Measurements from ENCODE around the gene CXCL8. TPM values are rescaled to one million over a fixed set of nuclear protein-coding genes. Genes with fewer than 3 reads are reported as not detected.

The CXCL8 gene
- total and polyA plus RNA-seq, 4 donors = 0.33 to 3.8 (median 1.1) TPM

GRCh38 chr4:73741750-73742489 is 1.6 kb downstream of the CXCL8 start:
- TF ChIP-seq REST (IDR thresholded peaks at IDR 0.05) = no peak
- TF ChIP-seq NR2F2 (IDR thresholded peaks at IDR 0.05) = no peak
- TF ChIP-seq CTCF (IDR thresholded peaks at IDR 0.05; ENCODE audit: low read depth, low read length, missing input control) = no peak
- no peak for TF ChIP-seq HNF4A (conservative IDR thresholded peaks at IDR 0.05)
- no peak for TF ChIP-seq ATF3 (IDR thresholded peaks at IDR 0.05)
- no peak for TF ChIP-seq FOXA2 (IDR thresholded peaks at IDR 0.05)
- no peak for TF ChIP-seq SP1 (IDR thresholded peaks at IDR 0.05)
- TF ChIP-seq MAX (IDR thresholded peaks at IDR 0.05) = no peak
- no peak for TF ChIP-seq JUND (IDR thresholded peaks at IDR 0.05)
- TF ChIP-seq RXRA (IDR thresholded peaks at IDR 0.05) = no peak
- no peak for TF ChIP-seq EGR1 (IDR thresholded peaks at IDR 0.05; ENCODE audit: low read depth in 2 of 2)
- H3K4me3 ChIP-seq (ENCODE audit: low read depth in 1 of 3, low read length in 3 of 3) = no peak overlapping the region
- no peaks in the 10 kb centered on the region for H3K9me3 ChIP-seq (ENCODE audit: control insufficient read depth in 4 of 4, low read length in 3 of 4)
- DNase-seq (ENCODE audit: low spot score) = no peak
- H3K27ac ChIP-seq (ENCODE audit: low read depth in 1 of 2, low read length in 2 of 2) = no peak overlapping the region
- H3K9ac ChIP-seq (ENCODE audit: low read depth in 1 of 2, low read length in 2 of 2) = no peak overlapping the region
- 51% methylated on average over 1 of the region's 1 CpG for WGBS
- H3K4me1 ChIP-seq (ENCODE audit: control insufficient read depth in 4 of 4, insufficient read depth in 4 of 4, low read length in 3 of 4) = peaks cover 0 to 4% (median 2%) of the 10 kb centered on the region in 4 donors
- no peaks in the 10 kb centered on the region for H3K36me3 ChIP-seq (ENCODE audit: control insufficient read depth in 4 of 4, insufficient read depth in 3 of 4, low read depth in 1 of 4, low read length in 3 of 4)
- peaks cover 0 to 3% (median 0%) of the 10 kb centered on the region in 4 donors for H3K27me3 ChIP-seq (ENCODE audit: control insufficient read depth in 4 of 4, insufficient read depth in 4 of 4, low read length in 3 of 4)

GRCh38 chr4:73742490-73743160 is 2.3 kb downstream of the CXCL8 start:
- Histone ChIP-seq H3K27me3 (ENCODE audit: control insufficient read depth in 4 of 4, insufficient read depth in 4 of 4, low read length in 3 of 4) (peaks cover 0 to 3% (median 0%) of the 10 kb centered on the region in 4 donors), H3K27ac (ENCODE audit: low read depth in 1 of 2, low read length in 2 of 2) (no peak overlapping the region), H3K4me3 (ENCODE audit: low read depth in 1 of 3, low read length in 3 of 3) (no peak overlapping the region), H3K9me3 (ENCODE audit: control insufficient read depth in 4 of 4, low read length in 3 of 4) (no peaks in the 10 kb centered on the region), H3K36me3 (ENCODE audit: control insufficient read depth in 4 of 4, insufficient read depth in 3 of 4, low read depth in 1 of 4, low read length in 3 of 4) (no peaks in the 10 kb centered on the region), H3K9ac (ENCODE audit: low read depth in 1 of 2, low read length in 2 of 2) (no peak overlapping the region), H3K4me1 (ENCODE audit: control insufficient read depth in 4 of 4, insufficient read depth in 4 of 4, low read length in 3 of 4) (peaks cover 0 to 4% (median 2%) of the 10 kb centered on the region in 4 donors)
- no peak for DNase-seq (ENCODE audit: low spot score)
- TF ChIP-seq NR2F2 (IDR thresholded peaks at IDR 0.05) (no peak), YY1 (IDR thresholded peaks at IDR 0.05) (no peak), EGR1 (IDR thresholded peaks at IDR 0.05; ENCODE audit: low read depth in 2 of 2) (no peak), JUND (IDR thresholded peaks at IDR 0.05) (no peak), TAF1 (conservative IDR thresholded peaks at IDR 0.05) (no peak), SP1 (IDR thresholded peaks at IDR 0.05) (no peak), FOXA2 (IDR thresholded peaks at IDR 0.05) (no peak), HNF4G (IDR thresholded peaks at IDR 0.05) (no peak), HNF4A (conservative IDR thresholded peaks at IDR 0.05) (no peak)
- 93% methylated on average over 2 of the region's 2 CpGs for WGBS

All from liver (tissue), 9 donors.